Measurements from ENCODE around the gene ABHD2. TPM values are rescaled to one million over a fixed set of nuclear protein-coding genes. Genes with fewer than 3 reads are reported as not detected.

ABHD2 gene
- total RNA-seq, 1 experiment from 2014 or later, result 15.6 TPM

DNA sequence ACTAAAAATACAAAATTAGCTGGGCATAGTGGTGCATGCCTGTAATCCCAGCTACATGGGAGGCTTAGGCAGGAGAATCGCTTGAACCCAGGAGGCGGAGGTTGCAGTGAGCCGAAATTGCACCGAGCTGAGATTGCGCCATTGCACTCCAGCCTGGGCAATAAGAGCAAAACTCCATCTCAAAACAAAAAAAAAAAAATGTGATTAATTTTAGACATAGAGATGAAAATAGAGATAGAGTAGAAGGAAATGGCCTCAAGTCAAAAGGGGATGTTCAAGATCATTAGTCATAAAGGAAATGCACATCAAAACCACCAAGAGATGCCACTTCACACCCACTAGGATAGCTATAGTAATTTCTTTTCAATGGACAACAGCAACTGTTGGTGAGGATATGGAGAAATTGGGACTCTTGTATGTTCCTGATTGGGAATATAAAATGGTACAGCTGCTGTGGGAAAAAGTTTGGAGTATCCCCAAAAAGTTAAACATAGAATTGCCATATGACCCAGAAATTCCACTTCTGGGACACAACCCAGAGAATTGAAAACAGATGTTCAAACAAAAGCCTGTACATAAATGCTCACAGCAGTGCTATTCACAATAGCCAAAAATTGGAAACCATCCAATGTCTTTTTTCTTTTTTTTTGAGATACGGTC is 55.4 kb downstream of the ABHD2 start:
- Mint-ChIP-seq H3K4me1 (peaks cover 6 to 8% of the 10 kb centered on the region in 2 experiments), H3K4me3 (no peak overlapping the region), H3K27ac (no peak overlapping the region), H3K27me3 (ENCODE audit: low read depth) (no peaks in the 10 kb centered on the region), H3K9me3 (no peaks in the 10 kb centered on the region), H3K36me3 (ENCODE audit: insufficient read depth in 1 of 3, low read depth in 3 of 3) (no peaks in the 10 kb centered on the region; a peak in 1 of 7 replicates)
- Histone ChIP-seq H2BK120ac (ENCODE audit: low read depth, low read length, poor library complexity, severe bottlenecking) (no peak overlapping the region), H2BK20ac (ENCODE audit: low read depth, low read length, poor library complexity, severe bottlenecking) (no peak overlapping the region), H3K9ac (ENCODE audit: extremely low read depth, insufficient read length, low read length) (no peak overlapping the region), H2BK12ac (ENCODE audit: insufficient read length, low read depth, low read length) (no peak overlapping the region), H2AFZ (ENCODE audit: low read length) (no peak overlapping the region), H3K27ac (ENCODE audit: insufficient read length, low read depth, low read length) (no peak overlapping the region), H3K4me1 (ENCODE audit: insufficient read depth, low read length) (no peaks in the 10 kb centered on the region), H3K4ac (ENCODE audit: low read depth, low read length) (no peak overlapping the region), H3K79me2 (ENCODE audit: insufficient read depth, low read length) (no peaks in the 10 kb centered on the region), H4K8ac (replicated peaks; ENCODE audit: insufficient read length, low read depth, low read length) (no peak overlapping the region), H3K18ac (ENCODE audit: insufficient read length, low read depth, low read length) (no peak overlapping the region), H3K56ac (ENCODE audit: insufficient read length, low read depth, low read length) (no peak overlapping the region), H2BK15ac (ENCODE audit: low read depth, low read length) (no peak overlapping the region), H2BK5ac (ENCODE audit: insufficient read length, low read length) (no peak overlapping the region), H3K23ac (ENCODE audit: insufficient read length, low read depth, low read length) (no peak overlapping the region), H3K27me3 (ENCODE audit: insufficient read depth, low read length) (no peaks in the 10 kb centered on the region), H3K4me2 (ENCODE audit: insufficient read depth, insufficient read length, low read length) (no peak overlapping the region), H3K9me3 (ENCODE audit: control insufficient read depth, low read depth, low read length) (no peaks in the 10 kb centered on the region), H4K5ac (ENCODE audit: insufficient read length, low read depth, low read length) (no peak overlapping the region), H3K14ac (ENCODE audit: insufficient read depth, low read length) (no peak overlapping the region), H2AK5ac (ENCODE audit: insufficient read length, low read length) (no peak overlapping the region), H4K20me1 (ENCODE audit: control insufficient read depth, insufficient read depth, insufficient read length) (no peaks in the 10 kb centered on the region), H3K79me1 (ENCODE audit: insufficient read depth, low read depth, low read length, poor library complexity, severe bottlenecking) (no peaks in the 10 kb centered on the region), H3K23me2 (ENCODE audit: insufficient read length, low read depth, low read length, poor library complexity, severe bottlenecking) (no peaks in the 10 kb centered on the region), H3T11ph (ENCODE audit: low read length) (no peak overlapping the region), H4K91ac (ENCODE audit: insufficient read length, low read depth, low read length) (no peak overlapping the region)
- no CpG with 5 or more reads among the region's 6 CpGs for WGBS (ENCODE audit: extremely low coverage, insufficient read length, low lambda C conversion rate)
- TF ChIP-seq, protein P1, sequence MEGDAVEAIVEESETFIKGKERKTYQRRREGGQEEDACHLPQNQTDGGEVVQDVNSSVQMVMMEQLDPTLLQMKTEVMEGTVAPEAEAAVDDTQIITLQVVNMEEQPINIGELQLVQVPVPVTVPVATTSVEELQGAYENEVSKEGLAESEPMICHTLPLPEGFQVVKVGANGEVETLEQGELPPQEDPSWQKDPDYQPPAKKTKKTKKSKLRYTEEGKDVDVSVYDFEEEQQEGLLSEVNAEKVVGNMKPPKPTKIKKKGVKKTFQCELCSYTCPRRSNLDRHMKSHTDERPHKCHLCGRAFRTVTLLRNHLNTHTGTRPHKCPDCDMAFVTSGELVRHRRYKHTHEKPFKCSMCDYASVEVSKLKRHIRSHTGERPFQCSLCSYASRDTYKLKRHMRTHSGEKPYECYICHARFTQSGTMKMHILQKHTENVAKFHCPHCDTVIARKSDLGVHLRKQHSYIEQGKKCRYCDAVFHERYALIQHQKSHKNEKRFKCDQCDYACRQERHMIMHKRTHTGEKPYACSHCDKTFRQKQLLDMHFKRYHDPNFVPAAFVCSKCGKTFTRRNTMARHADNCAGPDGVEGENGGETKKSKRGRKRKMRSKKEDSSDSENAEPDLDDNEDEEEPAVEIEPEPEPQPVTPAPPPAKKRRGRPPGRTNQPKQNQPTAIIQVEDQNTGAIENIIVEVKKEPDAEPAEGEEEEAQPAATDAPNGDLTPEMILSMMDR (conservative IDR thresholded peaks at IDR 0.05), result no peak
- no peak for DNase-seq
